ENCODE results near the gene WBP1L. TPM values are rescaled to one million over a fixed set of nuclear protein-coding genes. Genes with fewer than 3 reads are reported as not detected.
A peak's percentile ranks its signal among the peaks of the same experiment; 100 is the strongest.

The WBP1L gene
- total RNA-seq, 1 donor from 2014 or later, result 29.6 TPM

DNA sequence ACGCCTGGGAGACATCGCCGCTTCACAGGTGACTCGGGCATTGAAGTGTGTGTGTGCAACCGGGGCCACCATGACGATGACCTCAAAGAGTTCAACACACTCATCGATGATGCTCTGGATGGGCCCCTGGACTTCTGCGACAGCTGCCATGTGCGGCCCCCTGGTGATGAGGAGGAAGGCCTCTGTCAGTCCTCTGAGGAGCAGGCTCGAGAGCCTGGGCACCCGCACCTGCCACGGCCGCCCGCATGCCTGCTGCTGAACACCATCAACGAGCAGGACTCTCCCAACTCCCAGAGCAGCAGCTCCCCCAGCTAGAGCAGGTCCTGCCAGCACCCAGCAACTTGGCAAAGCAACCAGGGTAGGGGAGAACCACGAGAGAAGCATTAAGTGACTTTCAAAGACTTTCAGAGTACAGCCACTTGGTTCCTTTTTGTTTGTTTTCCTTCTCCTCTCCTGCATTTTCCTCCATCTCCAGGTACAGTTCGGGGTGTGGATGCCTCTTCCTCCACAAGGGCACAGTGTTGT lies 69.3 kb downstream of the WBP1L start:
- Mint-ChIP-seq H3K4me3 (ENCODE audit: unreplicated experiment) (no peak overlapping the region), H3K27ac (ENCODE audit: unreplicated experiment) (no peak overlapping the region), H3K36me3 (ENCODE audit: unreplicated experiment) (no peaks in the 10 kb centered on the region)

DNA sequence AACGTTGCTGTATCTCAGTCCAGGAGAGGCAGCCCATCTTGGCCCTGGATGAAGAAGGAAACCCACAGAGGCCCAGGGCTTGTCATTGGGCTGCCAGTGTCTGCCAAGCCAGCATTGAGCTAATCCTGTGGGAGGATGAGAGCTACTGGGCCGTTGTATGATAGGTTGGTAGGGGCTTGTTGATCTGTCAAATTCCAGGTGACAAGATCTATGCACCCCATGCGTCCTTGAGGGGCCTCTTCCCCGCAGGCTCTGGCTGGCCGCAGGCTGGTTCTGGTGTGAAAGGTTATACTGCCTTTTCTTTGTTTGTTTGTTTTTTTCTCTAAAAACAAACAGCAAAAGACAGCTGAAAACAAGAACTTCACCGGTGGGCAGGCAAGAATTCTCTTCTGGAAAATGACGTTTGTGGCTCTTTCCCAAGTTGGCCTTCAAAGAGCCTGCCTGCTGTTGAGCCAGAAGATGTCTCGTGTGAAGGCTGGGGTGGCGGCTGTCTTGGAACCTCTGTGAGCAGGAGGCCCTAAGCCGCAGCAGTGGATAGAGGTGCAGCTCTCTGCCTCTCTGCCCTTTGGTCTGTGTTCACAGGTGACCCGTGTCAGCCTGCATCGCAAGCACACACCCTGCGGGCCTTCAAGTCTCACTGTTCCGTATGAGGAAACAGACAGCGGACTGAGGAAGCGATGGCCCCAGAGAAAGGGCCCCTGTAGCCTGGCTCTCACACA lies 70.1 kb downstream of the WBP1L start:
- H3K9me3 Mint-ChIP-seq (ENCODE audit: unreplicated experiment), result peaks cover 5% of the 10 kb centered on the region
- DNase-seq, result no peak
- peaks cover 2% of the 10 kb centered on the region for H3K4me1 Mint-ChIP-seq (ENCODE audit: low read depth, unreplicated experiment)
- H3K36me3 Mint-ChIP-seq (ENCODE audit: unreplicated experiment), result no peaks in the 10 kb centered on the region
- TF ChIP-seq, protein P1, sequence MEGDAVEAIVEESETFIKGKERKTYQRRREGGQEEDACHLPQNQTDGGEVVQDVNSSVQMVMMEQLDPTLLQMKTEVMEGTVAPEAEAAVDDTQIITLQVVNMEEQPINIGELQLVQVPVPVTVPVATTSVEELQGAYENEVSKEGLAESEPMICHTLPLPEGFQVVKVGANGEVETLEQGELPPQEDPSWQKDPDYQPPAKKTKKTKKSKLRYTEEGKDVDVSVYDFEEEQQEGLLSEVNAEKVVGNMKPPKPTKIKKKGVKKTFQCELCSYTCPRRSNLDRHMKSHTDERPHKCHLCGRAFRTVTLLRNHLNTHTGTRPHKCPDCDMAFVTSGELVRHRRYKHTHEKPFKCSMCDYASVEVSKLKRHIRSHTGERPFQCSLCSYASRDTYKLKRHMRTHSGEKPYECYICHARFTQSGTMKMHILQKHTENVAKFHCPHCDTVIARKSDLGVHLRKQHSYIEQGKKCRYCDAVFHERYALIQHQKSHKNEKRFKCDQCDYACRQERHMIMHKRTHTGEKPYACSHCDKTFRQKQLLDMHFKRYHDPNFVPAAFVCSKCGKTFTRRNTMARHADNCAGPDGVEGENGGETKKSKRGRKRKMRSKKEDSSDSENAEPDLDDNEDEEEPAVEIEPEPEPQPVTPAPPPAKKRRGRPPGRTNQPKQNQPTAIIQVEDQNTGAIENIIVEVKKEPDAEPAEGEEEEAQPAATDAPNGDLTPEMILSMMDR (IDR thresholded peaks at IDR 0.05; ENCODE audit: partially characterized antibody, unreplicated experiment), result no peak
- H3K27me3 Mint-ChIP-seq (ENCODE audit: unreplicated experiment), result no peaks in the 10 kb centered on the region
- no peak overlapping the region for H3K4me3 Mint-ChIP-seq (ENCODE audit: unreplicated experiment)
- H3K27ac Mint-ChIP-seq (ENCODE audit: unreplicated experiment), result no peak overlapping the region

More for the DNA sequence above, 69.3 kb downstream of the WBP1L start:
- DNase-seq, result no peak
- Mint-ChIP-seq H3K4me1 (ENCODE audit: low read depth, unreplicated experiment) (peaks cover 5% of the 10 kb centered on the region), H3K9me3 (ENCODE audit: unreplicated experiment) (peaks cover 5% of the 10 kb centered on the region), H3K27me3 (ENCODE audit: unreplicated experiment) (no peaks in the 10 kb centered on the region)
- TF ChIP-seq, protein P1 (IDR thresholded peaks at IDR 0.05; ENCODE audit: partially characterized antibody, unreplicated experiment), result no peak

DNA sequence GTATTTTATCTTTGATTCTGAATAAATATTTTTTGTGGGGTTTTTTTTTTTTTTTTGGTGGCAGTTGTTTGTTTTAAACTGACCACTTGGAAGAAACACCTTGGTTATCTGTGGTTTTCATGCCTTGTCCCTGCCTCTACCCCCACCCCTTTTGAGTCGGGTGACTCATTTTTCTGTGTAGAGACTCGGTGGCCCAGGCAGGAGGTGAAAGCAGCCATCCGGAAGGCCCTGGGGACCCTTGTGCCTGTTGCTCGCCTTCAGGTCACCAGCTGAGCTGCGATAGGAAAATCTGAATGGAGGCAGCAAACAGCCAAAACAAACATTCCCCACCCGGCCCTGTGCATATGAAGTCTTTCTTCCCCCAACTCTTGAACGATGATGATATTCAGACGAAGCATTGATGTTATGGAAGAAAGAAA lies 70.7 kb downstream of the WBP1L start:
- H3K4me3 Mint-ChIP-seq (ENCODE audit: unreplicated experiment), result no peak overlapping the region
- H3K27me3 Mint-ChIP-seq (ENCODE audit: unreplicated experiment), result peaks cover under 1% of the 10 kb centered on the region
- H3K4me1 Mint-ChIP-seq (ENCODE audit: low read depth, unreplicated experiment), result peaks cover 2% of the 10 kb centered on the region
- TF ChIP-seq, protein P1 (IDR thresholded peaks at IDR 0.05; ENCODE audit: partially characterized antibody, unreplicated experiment), result no peak
- H3K36me3 Mint-ChIP-seq (ENCODE audit: unreplicated experiment), result no peaks in the 10 kb centered on the region
- peak; percentile 56 for DNase-seq
- no peak overlapping the region for H3K27ac Mint-ChIP-seq (ENCODE audit: unreplicated experiment)
- peaks cover 5% of the 10 kb centered on the region for H3K9me3 Mint-ChIP-seq (ENCODE audit: unreplicated experiment)

DNA sequence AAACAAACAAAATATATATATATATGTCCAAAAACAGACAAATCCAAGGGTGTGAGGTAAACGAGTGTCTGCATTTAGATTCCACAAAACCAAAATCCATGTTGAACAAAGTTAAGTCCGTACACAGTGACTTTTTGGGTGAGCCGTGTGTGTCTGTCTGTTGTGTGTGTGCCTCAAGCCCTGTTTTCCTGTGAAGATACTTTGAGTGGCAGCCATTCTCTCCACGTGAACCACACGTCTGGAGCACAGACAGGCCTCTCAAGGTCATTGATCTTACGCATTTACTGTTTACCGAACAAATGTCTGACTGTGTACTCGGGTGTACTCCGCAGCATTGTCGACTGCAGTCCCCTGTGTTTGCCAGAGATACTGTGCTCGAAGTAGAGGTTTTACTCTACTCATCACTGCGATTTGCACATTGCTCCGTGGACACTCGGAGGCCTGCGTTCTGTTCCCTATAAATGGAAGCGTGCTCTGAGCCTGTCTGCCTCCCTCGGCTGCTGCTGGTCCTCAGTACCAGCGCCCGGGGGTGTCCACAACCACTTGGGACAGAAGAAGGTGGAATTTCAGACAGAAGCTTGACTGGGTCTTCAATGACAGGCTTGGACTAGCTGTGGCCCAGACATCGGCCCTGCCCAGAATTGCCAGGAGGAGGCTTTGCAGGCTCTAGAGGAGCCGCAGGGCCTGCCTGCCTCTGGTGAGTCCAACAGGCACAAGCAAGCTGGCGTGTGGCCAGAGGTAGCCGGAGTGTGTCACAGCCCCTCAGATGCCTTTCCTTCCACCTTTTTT lies 71.3 kb downstream of the WBP1L start:
- no peaks in the 10 kb centered on the region for H3K36me3 Mint-ChIP-seq (ENCODE audit: unreplicated experiment)
- H3K27me3 Mint-ChIP-seq (ENCODE audit: unreplicated experiment), result peaks cover 3% of the 10 kb centered on the region
- no peak overlapping the region for H3K4me3 Mint-ChIP-seq (ENCODE audit: unreplicated experiment)
- H3K9me3 Mint-ChIP-seq (ENCODE audit: unreplicated experiment), result peaks cover 3% of the 10 kb centered on the region
- H3K27ac Mint-ChIP-seq (ENCODE audit: unreplicated experiment), result peak overlapping the region; percentile 12
- peaks cover 2% of the 10 kb centered on the region for H3K4me1 Mint-ChIP-seq (ENCODE audit: low read depth, unreplicated experiment)
- TF ChIP-seq, protein P1 (IDR thresholded peaks at IDR 0.05; ENCODE audit: partially characterized antibody, unreplicated experiment), result no peak
- peak; percentile 25 for DNase-seq

Measured in glutamatergic neuron (in vitro differentiated cells).